H4 (cell line): ENCODE data around the gene ATF3. TPM values are rescaled to one million over a fixed set of nuclear protein-coding genes. Genes with fewer than 3 reads are reported as not detected.
A peak's percentile ranks its signal among the peaks of the same experiment; 100 is the strongest.
"Not testable (repeated sequence)": the region's sequence is repeated elsewhere in the genome, so short reads cannot be mapped to it uniquely, and the experiment has no call there.

ENCODE experiments used
- DNase-seq: peaks from one replicate; pipeline ENCODE4 v3.0.0-alpha.2; 2015; ENCODE audit warnings: low spot score
- total RNA-seq: library from RNA; depleted of rRNA; stranded (reverse); fragments of >200 nt; shearing (Covaris generic); gene quantifications from 2 replicates; pipeline ENCODE4 v1.2.3, GENCODE V29; 2014

ATF3 gene
- total RNA-seq, 1 experiment from 2014 or later: 9.1 TPM

DNA sequence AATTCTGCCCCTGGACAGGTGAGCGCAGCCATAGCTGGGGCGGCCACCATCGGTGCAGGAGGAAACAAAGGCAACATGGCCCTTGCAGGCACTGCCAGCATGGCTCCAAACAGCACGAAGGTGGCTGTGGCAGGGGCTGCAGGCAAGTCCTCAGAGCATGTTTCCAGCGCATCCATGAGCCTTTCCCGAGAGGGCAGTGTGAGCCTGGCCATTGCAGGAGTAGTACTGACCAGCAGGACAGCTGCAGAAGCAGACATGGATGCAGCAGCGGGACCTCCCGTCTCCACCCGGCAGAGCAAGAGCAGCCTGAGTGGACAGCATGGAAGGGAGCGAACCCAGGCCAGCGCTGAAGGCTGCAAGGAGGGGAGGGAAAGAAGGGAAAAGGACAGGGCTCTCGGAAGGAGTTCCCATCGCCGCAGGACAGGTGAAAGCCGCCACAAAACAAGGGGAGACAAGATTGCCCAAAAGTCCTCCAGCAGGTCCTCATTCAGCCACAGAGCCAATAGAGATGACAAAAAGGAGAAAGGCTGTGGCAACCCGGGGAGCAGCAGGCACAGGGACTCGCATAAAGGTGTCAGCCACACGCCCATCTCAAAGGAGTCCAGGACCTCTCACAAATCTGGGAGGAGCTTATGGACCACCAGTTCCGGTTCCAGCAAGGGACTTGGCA is 17.4 kb downstream of the ATF3 start:
- DNase-seq: no peak

DNA sequence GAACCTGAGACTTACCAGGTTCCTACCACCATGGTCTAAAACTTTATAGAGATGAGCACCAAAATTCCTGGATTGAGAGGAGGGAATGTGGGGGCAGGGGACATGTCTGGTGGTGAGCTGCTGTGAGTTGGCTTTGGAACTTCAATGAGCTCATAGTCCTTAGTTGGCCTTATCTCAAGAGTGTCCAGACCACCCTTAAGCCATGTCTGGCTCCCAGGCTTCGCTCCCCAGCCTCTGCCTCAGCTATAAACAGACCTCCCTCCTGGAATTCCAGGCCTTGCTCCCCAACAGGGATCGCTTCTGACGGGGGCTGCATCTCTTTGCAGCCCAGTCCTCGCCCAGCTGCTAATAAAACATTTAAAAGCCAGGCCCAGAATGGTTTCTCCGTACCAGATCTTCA is 19.5 kb downstream of the ATF3 start:
- DNase-seq: no peak

DNA sequence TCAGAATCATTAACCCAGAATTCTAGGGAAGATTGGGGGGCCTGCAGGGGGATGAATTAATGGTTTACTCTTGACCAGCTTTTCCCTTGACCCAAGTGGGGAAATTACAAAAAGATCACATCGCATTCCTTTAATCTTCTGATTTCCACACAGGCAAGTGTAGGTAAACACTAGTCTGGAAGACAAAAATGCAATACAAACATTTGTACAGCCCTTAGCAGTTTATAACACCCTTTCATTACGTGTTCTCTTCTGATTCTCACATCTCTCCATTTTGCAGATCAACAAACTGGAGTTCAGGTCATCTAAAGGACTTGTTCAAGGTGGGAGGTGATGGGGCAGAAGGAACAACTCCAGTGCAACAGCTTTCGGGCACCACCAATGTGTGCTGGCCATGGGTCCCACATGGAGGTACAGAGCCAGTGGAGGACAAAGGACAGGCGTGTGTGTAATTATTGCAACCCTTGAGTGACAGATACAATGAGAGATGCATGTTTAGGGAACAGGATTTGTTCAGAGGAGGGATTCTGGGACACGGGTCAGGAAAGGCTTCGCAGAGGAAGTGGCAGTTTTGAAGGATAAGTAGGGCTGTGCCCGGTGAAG is 20.4 kb downstream of the ATF3 start:
- DNase-seq: no peak

DNA sequence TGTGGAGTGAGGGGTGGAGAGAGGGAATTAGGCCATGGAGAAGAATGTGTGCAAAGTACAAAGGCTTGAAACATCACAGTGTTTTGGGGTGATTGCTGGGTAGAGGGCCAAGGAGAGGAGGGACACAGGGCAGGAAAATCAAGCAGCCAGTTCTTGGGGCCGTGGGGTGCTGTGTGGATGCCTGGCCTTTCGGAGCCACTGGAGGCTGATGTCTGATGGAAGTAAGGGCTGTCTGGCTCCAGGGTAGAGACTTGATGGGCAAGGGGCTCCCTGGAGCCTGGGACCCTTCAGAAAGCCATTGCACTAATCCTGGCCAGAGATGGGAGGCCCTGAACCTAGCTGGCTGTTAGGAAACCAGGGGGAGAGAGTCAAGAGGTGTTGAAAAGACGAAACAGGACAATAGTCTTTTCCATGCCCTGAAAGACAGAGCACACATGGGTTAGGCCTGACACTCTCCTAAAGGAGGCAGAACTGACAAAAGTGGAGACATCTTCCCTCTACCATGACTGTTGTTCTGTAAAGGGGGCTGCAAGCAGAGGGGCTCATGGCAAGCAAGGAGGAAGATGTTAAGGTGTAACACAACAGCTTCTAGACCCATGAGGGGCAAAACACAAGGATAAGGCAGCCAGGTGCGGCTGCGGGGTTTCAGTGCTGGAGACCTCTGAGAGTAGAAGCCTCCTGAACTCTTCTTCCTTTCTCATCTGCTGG is 21.0 kb downstream of the ATF3 start:
- no peak for DNase-seq

DNA sequence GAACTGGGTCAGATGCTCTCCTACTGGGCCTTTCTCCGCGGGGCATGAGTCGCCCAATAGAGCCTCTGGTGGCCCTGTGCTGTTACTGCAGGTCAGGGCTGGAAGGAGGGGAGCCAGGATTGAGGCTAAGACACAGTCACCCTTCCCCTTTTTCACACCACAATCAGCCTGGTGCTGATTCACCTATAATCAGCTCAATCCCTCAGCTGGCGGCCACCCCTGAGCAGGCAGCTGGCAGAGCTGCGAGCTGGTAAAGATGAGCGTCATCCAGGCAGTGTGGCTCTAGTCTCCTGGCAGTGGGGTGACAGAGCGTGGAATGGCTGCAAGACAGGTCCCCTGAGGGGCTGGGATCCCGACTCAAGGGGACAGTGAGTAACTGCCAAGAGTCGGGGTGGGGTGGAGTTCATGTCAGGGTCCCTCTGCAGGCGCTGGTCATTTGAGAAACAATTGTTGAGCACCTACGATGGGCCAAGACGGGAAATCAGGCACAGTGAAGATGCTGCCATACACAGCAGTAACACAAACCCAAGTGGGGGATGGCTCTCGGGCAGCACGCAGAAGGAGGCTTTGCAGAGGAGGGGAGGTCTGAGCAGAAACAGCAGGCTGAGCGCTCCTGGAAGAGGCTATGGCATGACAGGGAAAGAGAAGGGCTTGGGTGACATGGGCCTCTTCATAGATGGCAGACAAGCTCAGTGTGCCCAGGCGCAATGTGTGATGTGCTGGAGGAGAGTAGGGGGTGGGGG is 21.8 kb downstream of the ATF3 start:
- DNase-seq: peak; percentile 53

DNA sequence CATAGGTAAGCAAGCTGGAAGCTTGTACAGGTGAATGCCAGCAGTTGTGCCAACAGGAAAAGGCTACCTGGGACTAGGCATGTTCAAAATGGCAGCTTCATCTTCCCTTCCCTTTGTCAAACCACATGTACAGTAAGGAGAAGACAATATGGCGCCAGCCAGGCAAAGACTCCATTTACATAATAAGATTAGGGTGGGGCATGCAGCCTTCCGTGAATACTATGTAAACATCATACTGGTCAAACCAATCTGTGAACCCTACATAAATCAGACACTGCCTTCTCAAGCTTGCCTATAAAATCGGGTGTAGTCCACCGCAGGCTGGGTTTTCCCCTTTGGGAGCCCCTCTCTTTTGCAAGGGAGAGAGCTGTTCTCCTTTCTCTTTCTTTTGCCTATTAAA is 24.6 kb downstream of the ATF3 start:
- DNase-seq: no peak

DNA sequence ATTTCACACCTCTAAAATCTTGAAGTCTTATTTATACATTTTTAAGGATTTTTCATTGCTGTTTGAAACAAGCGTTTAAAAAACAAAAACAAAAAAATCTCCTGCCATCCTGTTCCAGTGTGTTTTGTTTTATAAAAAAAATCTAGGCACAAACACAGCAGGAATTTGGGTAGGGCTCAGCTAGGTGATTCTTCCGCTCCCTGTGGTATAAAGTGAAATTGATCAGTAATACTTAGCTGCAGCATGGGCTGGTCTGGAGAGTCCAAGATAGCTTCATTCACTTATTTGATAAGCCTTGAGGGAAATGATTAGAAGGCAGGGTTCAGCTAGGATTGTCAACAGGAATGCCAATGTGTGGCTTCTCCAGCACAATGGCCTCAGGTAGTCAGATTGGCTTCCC is 25.7 kb downstream of the ATF3 start:
- no peak for DNase-seq

DNA sequence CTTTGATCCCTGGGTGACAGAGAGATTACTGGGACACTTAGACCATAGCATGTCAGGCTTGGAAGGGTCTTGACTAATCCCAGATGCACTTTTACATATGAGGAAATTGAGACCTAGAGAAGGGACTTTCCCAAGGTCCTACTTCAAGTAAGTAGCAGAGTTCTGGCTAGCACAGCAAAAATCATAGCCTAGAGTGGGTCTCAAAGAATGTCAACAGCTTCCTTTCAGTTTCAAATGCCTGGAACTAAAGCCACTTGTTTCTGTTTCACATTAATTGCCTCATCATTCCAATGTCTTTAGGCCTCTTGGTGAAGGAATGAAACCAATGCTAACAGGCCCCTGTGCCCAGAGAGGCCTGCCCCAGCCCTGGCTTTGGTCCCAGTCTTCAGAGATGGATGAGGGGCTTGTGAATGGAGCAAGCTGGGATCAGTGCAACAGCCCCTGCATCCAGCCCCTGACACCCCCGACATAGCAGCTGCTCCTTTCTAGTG is 26.6 kb downstream of the ATF3 start:
- DNase-seq: peak; percentile 38

DNA sequence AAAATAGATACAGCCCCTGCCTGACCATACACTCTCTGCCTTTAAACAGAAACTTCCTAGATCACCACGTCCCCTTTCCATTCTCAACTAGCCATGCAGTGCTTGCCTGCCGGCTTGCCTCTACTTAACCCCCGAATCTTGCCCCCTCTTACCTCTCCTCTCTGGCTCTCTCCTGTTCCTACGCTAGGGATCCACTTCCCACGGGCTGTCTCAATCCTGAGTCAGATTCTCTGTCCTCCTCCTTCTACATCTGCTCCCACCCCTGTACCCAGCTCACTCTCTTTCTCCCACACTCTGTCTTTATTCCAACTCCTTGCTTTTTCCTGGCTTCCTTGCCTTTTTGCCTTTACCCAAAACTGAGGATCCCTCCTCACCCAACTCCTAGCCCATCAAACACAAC is 29.3 kb downstream of the ATF3 start:
- DNase-seq: no peak

DNA sequence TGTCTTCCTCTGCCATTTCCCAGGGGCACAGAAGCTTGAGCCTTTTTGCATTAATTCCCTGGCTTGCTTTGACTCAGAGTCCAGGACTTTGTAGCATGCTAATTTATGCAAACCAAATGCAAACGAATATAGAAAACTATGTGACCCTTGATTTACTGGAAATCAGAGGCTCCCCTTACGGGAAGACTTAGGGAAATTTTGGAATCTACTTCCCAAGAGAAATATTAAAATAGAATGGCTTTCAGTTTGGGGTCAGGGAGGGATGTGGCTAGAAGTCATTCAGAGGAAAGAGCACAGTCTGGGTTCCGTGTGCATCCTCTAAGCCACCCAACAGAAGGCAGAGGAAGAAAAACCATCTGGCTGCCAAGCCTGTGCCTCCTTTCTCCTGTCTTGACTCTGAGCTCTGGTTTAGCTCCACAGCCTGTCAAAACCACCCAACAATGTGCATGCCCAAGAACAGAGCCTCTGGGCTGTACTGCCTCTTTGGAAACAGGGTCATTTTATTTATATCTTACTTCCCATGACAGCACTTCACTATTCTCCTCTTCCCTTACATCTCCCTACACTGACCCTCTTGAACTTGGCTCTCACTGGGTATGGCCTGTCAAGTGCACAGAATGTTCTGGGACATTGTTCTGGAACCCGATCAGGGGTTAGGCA is 30.1 kb downstream of the ATF3 start:
- DNase-seq: no peak

DNA sequence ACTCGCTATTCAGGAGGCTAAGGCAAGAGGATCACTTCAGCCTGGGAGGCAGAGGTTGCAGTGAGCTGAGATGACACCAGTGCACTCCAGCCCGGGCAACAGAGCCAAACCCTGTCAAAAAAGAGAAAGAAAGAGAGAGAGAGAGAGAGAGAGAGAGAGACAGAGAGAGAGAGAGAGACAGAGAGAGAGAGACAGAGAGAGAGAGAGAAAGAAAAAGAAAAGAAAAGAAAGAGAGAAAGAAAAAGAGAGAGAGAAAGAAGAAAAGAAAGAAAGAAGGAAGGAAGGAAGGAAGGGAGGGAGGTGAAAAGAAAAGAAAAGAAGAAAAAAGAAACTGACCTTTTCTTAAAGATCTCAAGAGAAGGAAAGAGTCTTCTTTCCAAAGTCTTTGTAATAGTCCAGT is 31.0 kb downstream of the ATF3 start:
- DNase-seq: not testable (repeated sequence)

DNA sequence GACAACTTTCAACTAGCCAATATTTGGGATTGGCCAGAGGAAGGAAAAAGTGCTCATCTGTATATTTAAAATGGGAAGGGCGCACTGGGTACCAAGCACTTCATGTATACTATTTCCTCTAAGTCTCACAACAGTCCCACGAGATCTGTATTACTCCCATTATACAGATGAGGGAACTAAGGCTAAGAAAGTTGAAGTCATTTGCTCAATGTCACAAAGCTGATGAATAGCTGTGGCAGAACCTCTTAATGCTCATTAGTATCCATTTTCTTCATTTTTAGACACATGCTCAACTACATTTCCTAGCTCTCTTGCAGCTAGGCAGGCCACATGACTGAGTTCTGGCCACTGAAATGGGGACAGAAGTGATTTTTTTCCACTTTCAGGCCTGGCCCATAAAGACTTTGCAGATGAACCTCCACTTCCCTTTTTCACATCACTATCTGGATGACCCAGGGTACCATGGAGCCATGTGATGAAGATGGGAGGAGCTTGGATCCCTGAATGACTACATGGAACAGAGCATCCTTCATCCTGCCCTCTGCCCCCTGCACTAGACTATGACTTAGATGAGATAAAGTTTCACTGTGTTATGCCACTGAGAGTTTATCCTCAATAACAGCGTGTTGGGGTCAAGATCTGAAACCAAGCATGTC is 31.8 kb downstream of the ATF3 start:
- DNase-seq: no peak

DNA sequence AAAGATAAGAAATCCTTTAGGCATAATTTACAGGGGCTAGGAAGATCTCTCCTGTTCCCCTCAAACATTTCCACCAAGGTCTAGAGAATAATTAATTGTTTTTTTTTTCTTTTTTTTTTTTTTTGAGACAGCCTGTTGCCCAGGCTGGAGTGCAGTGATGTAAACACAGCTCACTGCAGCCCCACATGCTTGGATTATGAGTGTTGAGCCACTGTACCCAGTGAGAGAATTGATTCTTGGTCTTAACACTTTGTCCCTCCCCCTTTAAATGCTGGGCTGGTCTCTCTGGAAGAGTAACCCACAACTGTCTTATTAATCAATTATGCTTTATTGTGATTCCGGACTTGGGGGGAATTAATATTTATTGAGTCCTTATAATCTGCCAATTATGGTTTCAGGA is 33.4 kb downstream of the ATF3 start:
- no peak for DNase-seq

DNA sequence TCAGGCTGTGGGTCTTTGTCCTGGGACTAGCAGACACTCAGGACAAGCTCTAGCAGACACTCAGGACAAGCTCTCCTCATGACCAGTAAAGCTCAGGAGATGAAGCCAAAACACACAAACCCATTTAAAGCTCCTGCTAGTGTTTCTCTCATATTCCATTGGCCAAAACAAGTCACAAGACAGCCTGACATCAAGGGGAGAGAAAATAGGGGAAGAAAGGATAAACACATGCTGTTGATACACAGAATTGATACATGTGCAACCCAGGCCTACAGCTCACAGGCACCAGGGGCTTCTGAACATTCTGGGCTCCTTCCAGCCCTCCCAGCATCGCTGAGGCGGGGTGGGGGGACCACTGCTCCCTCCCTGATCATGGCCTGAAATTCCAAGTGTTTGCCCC is 35.3 kb downstream of the ATF3 start:
- DNase-seq: no peak

DNA sequence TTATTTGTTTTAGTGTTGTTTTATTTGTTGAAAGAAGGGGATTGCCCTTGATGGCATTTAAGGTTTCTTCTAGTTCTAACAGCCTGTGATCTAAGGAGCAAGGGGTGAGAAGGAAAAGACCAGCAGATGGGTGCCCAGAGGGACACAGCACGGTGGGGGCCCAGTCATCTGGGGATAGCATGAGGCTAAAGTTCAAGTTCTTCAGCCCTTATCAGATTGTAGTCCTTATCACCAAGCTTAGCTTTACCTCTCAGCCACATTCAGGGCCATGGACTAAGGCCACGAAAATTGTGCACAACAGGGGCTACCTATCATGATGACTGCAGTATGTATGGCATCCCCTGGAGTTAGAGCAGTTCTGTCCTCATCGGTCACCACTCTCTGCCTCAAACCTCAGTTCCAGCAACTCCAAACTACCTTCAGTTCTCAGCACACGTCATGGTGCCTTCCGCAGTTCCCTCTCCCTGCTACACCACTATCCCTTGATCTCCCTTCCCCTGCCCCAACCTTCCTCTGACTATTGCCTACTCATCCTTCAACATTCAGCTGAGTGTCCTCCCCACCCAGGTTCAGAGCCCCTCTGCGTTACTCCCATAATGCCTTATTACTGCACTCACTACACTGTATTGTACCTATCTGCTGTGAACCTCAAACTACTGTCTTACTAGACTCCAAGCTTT is 36.4 kb downstream of the ATF3 start:
- no peak for DNase-seq

DNA sequence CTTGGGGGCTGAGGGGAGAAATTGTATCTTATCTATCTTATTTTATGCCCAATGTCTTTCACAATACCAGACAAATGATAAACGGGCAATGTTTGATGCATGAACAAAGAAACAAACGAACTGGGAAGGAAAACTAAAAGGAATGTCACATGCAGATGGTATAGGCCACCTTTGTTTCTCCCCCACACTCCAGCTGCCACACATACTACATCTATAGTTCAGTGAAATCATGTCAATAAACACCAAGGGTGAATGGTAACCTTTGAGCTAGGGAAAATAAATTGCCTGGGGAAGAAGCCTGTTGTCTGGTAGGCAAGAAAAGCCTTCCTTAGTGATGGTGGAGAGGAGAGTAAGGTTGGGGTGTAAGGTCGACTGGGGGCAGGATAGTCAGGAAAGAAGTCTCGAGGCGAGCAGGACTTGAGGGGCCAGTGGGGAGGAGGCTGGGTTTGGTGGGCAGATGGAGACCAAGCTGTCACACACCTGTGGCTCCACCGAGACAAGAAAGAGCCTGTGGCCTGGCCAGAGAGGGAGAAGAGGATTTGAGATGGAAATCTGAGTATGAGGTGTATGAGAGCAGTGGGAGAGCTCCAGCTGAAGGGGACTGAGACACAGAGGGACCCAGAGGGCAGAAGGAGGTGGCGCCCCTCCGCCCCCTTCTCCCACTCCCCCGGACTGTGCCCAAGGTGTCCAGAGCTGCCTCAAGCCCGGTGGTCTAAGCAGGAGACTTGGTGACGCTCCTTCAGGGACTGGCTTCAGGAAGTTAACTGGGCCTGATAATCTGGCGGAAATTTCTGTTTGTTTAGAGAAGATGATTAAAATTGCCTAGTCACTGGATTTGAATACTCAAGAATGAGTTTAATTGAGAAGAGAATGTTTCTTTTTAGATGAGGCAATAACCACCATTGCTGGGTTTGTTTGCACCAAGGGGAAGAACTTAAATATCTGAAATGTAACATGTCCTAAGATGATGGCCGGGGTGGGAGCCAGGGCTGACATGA is 37.3 kb downstream of the ATF3 start:
- no peak for DNase-seq

DNA sequence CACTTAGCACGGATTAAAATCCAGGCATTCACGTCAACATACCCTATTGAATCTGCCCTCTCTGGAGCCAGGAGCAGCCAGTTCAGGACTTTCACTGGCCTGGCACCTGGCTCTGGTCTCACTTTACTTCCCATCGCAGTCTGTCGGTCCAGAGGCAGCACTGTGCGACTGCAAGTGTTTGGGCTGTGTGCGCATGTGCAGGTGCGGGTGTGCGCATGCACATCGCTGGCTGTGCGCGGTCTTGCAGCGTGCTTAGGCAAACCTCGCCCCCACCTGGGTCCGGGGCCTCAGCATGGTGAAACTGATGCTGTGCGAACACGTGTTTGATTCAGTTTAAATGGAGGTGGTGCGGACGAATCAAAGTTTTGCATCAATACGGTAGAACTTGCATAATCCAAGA is 38.0 kb downstream of the ATF3 start:
- no peak for DNase-seq

DNA sequence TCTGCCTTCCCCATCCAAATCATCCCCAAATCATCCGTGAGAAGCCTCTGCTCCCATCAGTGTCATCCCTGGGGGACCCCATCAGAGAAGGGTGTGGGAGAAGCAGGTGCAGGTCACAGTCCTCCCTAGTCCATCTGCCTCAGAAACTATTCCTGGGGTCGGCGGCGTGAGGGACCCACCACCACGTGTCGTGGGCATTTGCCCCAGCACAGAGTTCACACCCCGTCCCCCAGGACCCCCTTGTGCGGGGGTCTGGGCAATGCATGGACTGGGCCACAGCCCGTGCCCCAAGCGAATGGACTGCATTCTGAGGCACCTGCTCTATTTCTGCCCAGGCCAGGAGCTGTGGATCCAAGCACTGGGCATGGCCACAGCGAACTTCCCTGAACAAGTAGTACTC is 38.4 kb downstream of the ATF3 start:
- no peak for DNase-seq

DNA sequence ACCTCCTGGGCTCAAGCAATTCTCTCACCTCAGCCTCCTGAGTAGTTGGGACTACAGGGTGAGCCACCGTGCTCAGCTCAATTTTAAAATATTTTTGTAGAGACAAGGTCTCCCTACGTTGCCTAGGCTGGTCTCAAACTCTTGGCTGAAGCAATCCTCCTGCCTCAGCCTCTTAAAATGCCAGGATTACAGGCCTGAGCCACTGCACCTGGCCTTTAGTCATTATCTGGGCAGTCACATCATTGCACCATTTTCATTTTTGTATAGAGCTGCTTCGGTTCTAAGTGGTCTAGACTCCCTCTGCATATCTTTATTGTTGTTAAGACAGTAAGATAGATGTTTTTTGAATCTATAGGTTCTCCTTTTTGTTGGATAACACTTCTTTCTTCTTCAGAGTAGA is 39.9 kb downstream of the ATF3 start:
- no peak for DNase-seq

DNA sequence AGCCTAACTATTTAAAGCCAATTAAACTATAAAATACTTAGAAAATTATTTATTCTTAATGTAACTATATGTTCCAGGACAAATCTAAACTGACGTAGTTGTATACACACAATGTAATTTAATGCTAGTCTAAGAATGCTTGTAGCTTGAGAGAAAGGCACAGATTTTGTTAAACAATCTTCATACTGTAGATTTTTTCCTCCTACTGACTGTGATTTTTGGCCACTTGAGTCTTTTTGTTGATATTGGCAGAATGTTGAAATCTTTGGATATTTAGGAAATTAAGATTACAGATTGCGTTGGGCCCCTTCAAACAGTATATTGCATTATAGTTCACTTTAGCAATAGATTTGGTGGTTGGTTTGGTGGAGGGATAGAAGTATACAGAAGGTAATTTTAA is 40.5 kb downstream of the ATF3 start:
- DNase-seq: no peak
